Skeletal muscle cell (primary cell): ENCODE results near the gene SIM1.

Source experiments
- DNase-seq: peaks from one replicate; pipeline ENCODE4 v3.0.0-alpha.2; 2010; ENCODE audit warnings: low read depth
- H3K4me3 ChIP-seq: 2 replicates; pipeline ENCODE4 v1.5.1; 2011; ENCODE audit warnings: low read depth, mild to moderate bottlenecking, control low read depth, low read length, moderate library complexity

SIM1 gene

GRCh38 chr6:100459592-100460184 lies 5.0 kb downstream of the SIM1 start:
- no peak overlapping the region for H3K4me3 ChIP-seq
- DNase-seq, result no peak

- H3K4me3 ChIP-seq, result no peak overlapping the region
- no peak for DNase-seq
These were observed 5.7 kb downstream of the SIM1 start for GRCh38 chr6:100458841-100459591.

- no peak for DNase-seq
- H3K4me3 ChIP-seq, result no peak overlapping the region
These were observed 7.3 kb downstream of the SIM1 start for GRCh38 chr6:100457311-100457990.

GRCh38 chr6:100456908-100457235 lies 7.8 kb downstream of the SIM1 start:
- no peak for DNase-seq
- H3K4me3 ChIP-seq, result no peak overlapping the region

- no peak for DNase-seq
- H3K4me3 ChIP-seq, result no peak overlapping the region
These were observed 8.4 kb downstream of the SIM1 start for GRCh38 chr6:100456141-100456907.

GRCh38 chr6:100455230-100456124 lies 9.2 kb downstream of the SIM1 start:
- DNase-seq, result no peak
- no peak overlapping the region for H3K4me3 ChIP-seq

GRCh38 chr6:100454551-100455229 lies 10.0 kb downstream of the SIM1 start:
- DNase-seq, result no peak
- H3K4me3 ChIP-seq, result no peak overlapping the region

- H3K4me3 ChIP-seq, result no peak overlapping the region
- DNase-seq, result no peak
These were observed 10.8 kb downstream of the SIM1 start for GRCh38 chr6:100453701-100454521.

- H3K4me3 ChIP-seq, result no peak overlapping the region
These were observed 11.7 kb downstream of the SIM1 start for GRCh38 chr6:100452998-100453397.

GRCh38 chr6:100451577-100451976 lies 13.1 kb downstream of the SIM1 start:
- no peak for DNase-seq
- H3K4me3 ChIP-seq, result no peak overlapping the region

More at GRCh38 chr6:100452998-100453397, 11.7 kb downstream of the SIM1 start:
- DNase-seq, result no peak

GRCh38 chr6:100449239-100449691 lies 15.5 kb downstream of the SIM1 start:
- DNase-seq, result no peak
- H3K4me3 ChIP-seq, result no peak overlapping the region

- no peak overlapping the region for H3K4me3 ChIP-seq
- no peak for DNase-seq
These were observed 16.6 kb downstream of the SIM1 start for GRCh38 chr6:100447900-100448748.

GRCh38 chr6:100447081-100447899 lies 17.4 kb downstream of the SIM1 start:
- no peak for DNase-seq
- no peak overlapping the region for H3K4me3 ChIP-seq

GRCh38 chr6:100446115-100447080 lies 18.3 kb downstream of the SIM1 start:
- H3K4me3 ChIP-seq, result no peak overlapping the region

GRCh38 chr6:100445512-100445911 lies 19.2 kb downstream of the SIM1 start:
- no peak for DNase-seq
- no peak overlapping the region for H3K4me3 ChIP-seq

More at GRCh38 chr6:100446115-100447080, 18.3 kb downstream of the SIM1 start:
- DNase-seq, result no peak
